Inferior parietal cortex (tissue), 1 donor: Measurements from ENCODE around the gene PARN.
"Not testable (repeated sequence)": the region's sequence is repeated elsewhere in the genome, so short reads cannot be mapped to it uniquely, and the experiment has no call there.

Experiments used
- DNase-seq: peaks from one replicate; pipeline ENCODE4 v3.0.0-alpha.2; 2016; ENCODE audit errors: extremely low spot score

PARN gene

GRCh38 chr16:14574698-14575415, 55.2 kb downstream of the PARN start:
- DNase-seq: not testable (repeated sequence)

DNA sequence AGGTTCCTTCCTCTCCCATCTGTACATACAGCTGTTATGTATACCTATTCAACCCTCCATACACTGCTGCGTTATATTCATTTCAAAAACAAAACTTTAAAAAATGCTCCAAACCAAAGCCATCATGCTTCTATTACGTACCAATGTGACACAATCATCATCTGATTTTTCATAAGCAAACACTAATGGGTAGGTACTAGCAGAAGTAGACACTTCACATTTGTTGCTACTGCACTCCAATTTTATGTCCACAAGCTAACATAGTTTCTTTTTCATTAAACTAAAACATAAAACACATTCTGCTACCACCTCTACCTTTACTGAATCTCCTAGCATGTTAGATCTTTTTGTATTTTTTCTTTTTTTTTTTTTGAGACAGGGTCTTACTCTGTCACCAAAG, 57.5 kb downstream of the PARN start:
- DNase-seq: no peak

DNA sequence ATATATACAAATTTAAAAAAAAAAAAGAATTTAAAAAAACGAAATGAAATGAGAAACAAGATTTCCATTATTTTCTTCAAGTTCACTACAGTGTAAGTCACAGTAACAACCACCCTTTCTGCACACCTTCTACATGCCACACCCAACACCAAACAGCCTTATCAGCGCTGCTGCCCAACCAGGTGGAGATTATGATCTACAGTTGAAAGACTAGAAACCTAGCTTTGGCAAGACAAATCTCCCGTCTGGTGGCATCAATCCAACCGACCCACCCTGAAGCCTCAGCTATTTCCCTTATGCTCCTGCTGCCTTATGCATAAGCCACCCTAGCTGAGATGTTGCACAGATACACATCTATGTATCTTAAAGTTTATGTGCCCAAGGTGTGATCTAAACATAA, 60.8 kb downstream of the PARN start:
- no peak for DNase-seq

GRCh38 chr16:14566599-14566998, 63.5 kb downstream of the PARN start:
- no peak for DNase-seq

GRCh38 chr16:14565688-14566025, 64.4 kb downstream of the PARN start:
- DNase-seq: no peak

DNA sequence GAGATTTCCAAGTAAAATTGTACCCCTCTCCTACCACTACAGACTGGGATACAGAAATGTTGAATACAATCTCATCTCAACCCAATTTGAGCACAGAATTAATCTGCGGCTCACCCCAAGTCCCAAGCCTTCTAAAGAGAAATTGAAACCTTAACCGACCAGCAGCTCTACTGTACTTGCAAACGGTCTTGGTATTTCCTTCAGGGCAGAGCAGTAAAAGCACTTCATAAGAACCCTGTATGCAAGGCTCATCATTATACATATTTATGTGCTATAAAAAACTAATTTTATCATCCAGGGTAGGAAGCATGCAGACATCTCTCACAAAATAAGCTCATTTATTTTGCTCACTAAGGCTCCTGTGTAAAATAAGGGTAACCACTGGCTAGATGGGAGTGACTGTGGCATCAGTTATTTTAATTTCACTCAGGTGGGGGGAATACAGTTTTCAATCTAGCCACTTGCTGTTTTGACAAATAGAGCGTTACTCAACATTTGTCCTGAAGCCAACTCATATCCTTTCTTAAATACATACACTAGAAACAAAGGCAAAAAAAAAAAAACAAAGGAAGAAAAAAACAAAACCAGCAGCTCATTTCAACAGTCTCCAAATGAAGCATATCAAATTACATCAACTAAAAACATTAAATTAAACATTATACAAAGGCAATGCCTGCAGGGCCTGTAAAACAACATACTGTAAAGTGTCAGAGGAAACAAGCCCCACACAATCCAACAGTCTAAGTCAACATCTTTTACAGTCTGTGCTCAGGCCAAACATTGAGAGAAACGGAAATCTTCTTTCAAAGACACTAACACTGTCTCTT, 65.0 kb downstream of the PARN start:
- DNase-seq: peak; percentile 30

DNA sequence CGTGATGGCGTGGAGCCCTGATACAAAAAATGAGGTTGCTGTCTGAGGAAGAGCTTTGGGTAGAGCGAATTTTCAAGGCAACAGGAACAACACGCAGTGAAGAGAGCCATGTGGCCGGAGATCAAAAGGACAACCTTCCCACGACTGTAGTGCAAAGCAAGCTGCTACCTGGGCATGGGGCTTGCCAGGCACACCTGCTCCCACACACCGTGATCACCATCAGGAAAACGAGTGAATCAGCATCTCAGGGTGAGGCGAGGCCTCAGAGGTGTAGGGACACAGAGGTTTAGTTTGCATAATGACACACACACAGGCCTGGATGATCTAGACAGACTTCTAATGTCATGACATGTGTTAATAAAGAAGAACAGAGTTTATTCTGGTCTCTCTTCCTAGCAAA, 65.7 kb downstream of the PARN start:
- DNase-seq: no peak

GRCh38 chr16:14562691-14563491, 67.2 kb downstream of the PARN start:
- no peak for DNase-seq

- DNase-seq: no peak
These were observed 69.5 kb downstream of the PARN start for GRCh38 chr16:14560523-14560922.

- peak; percentile 34 for DNase-seq
These were observed 70.2 kb downstream of the PARN start for GRCh38 chr16:14559809-14560241.

GRCh38 chr16:14553447-14553846, 76.6 kb downstream of the PARN start:
- no peak for DNase-seq

DNA sequence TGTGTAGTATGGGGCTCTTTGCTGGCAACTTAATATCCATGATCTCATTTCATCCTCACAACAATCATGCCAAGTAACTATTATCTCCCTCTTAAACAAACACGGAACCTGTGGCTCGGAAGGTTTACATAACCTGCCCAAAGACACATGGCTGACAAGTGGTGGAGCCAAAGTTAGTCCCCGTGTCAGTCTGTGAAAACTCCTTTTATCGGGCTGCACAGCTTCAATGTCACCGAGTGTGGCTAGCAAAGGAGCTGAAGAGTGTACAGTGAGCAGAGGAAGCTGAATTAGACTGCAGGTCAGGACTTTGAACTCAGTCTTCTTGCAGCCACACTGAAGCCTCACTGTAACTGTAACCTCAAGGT, 80.3 kb downstream of the PARN start:
- no peak for DNase-seq

DNA sequence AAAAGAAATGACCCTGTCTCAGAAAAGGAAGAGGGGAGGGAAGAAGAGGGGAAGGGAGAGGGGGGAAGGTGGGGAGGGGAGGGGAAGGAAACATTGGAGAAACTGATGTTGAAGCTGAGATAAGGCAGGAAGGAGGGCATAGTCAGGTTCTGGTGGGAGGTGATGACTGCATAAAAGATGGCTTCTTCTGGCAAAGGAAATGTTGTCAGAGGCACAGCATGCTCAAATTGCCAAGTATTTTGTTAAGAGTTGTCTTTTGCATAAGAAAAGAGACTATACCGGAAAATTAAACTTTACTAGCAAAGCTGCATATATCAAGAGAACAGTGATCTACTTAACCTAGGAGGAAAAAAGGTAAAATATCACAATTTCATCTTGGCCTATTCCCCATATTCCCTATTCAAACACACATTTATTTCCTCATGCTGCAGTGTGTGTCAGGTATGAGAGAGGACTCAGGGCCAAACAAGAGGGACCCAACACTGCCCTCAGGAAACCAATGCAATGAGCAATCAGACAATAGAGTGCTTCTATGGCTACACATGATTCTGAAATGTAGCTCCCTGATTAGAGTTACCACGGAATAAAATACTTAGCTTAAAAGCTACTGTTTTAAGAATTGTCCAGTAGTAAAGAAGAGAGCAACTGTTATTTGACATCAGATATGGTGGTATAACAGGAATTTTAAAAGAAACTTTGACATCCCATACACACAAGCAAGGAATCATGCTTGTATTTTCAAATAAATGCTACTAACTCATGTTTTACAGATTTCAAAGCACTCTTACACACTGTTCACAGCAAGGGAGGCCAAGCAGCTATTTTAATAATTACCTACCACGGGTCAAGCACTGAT, 80.9 kb downstream of the PARN start:
- DNase-seq: no peak

DNA sequence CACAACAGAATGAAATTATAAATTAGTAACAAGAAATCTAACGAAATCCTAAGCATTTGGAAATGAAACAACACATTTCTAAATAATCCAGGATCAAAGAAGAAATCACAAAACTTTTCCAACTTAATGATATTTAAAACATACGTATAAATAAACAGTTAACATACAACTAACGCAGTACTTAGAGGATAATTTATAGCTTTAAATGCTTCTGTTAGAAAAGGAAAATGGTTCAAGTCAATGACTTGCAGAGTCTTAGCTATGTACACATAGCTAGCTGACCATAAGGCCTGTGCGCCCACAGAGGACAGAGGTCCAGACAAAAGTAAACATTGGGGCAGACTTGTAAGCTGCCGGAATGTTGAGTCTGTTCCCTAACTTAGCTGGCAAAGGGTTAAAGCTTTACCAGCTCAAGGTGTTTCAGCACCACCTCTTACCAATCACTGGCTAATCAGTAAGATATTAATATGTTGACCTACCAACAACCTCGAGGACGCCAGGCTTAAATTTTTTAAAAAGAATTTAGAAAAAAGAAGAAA, 84.6 kb downstream of the PARN start:
- DNase-seq: no peak

DNA sequence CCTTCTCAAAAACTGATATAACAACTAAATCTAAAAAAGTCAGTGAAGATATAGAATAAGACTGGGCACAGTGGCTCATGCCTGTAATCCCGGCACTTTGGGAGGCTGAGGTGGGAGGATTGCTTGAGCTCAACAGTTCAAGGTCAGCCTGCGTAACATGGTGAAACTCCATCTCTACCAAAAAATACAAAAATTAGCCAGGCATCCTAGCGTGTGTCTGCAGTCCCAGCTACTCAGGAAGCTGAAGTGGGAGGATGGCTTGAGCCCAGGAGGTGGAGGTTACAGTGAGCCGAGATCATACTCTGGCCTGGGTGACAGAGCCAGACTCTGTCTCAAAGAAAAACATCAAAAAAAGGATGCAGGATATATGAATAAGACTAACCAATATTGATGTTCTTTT, 85.2 kb downstream of the PARN start:
- not testable (repeated sequence) for DNase-seq

- no peak for DNase-seq
These were observed 90.4 kb downstream of the PARN start for GRCh38 chr16:14539631-14540030.

GRCh38 chr16:14539156-14539555, 90.9 kb downstream of the PARN start:
- no peak for DNase-seq

DNA sequence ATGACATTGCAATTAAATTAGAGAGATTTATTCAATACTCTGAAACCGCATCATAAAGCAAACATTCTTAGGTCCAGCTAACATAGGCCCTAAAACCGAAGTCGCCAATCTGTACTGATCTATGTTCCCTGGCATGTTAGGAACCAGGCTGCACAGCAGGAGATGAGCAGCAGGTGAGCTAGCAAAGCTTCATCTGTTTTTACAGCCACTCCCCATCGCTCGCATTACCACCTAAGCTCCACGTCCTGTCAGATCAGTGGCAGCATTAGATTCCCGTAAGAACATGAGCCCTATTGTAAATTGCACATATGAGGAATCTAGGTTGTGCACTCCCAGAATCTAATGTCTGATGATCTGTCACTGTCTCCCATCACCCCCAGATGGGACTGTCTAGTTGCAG, 91.5 kb downstream of the PARN start:
- no peak for DNase-seq

- DNase-seq: no peak
These were observed 98.4 kb downstream of the PARN start for GRCh38 chr16:14531613-14532012.

- no peak for DNase-seq
These were observed 99.0 kb downstream of the PARN start for GRCh38 chr16:14531101-14531500.

DNA sequence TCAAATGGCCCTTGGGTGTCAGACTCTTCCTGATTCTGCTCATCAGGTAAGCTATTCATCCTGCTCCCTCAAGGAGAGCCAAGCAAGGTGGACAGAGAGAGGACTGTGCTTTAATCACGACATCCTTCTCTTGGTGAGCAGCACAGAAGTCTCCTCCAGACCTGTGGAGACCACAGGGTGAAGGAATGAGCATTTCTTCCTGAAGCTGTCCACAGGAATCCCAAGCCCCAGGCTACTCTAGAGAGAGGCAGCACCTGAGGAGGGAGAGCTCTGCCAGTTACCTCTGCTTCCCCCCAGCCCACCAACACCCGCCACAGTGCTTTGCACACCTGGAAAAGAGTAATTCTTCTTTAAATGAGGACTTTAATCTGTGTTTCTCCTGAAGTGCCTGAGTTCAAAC, 100.0 kb downstream of the PARN start:
- no peak for DNase-seq
